SK-N-SH (cell line): ENCODE measurements around the gene SMS. TPM values are rescaled to one million over a fixed set of nuclear protein-coding genes. Genes with fewer than 3 reads are reported as not detected.

Experiments used
- CTCF ChIA-PET: fragments of 300-600, 350-600 bp; formaldehyde crosslinking; extraction: SDS; loops from one replicate; lab custom pipeline; 2021; lab: Yijun Ruan, JAX
- POLR2A ChIA-PET: fragments of 350-600 bp; sonication (Branson Sonifier 250); formaldehyde crosslinking; extraction: SDS; loops from one replicate; lab custom pipeline; 2020; ENCODE audit warnings: antibody characterized with exemption, inconsistent platforms; lab: Yijun Ruan, JAX
- DNase-seq: peaks from one replicate; pipeline ENCODE4 v3.0.0; 2012
- H2AFZ ChIP-seq: fragments of 200-600 bp; sonication (generic); 2 replicates; pipeline ENCODE4 v1.8.1; 2016; ENCODE audit warnings: antibody characterized with exemption, mild to moderate bottlenecking, low read depth
- H3F3A ChIP-seq: fragments of 200-600 bp; sonication (generic); replicated peaks from 2 replicates; pipeline ENCODE3; 2016; ENCODE audit warnings: antibody characterized with exemption, mild to moderate bottlenecking; ENCODE audit not compliant: insufficient read depth
- H3K27ac ChIP-seq, 2 experiments: fragments of 200-500 bp in 1 of 2; fragments of 200-600 bp in 1 of 2; sonication (Bioruptor generic) in 1 of 2; sonication (generic), shearing (Covaris generic) in 1 of 2; 2 replicates each; pipeline versions ENCODE4 v1.5.1 to v1.6.1; 2014 to 2016; ENCODE audit warnings: low read depth in 2 of 2, inconsistent platforms in 1 of 2, low read length in 1 of 2, mild to moderate bottlenecking in 1 of 2, mixed read lengths in 1 of 2
- H3K27me3 ChIP-seq: fragments of 200-600 bp; sonication (generic), shearing (Covaris generic); 2 replicates; pipeline ENCODE4 v1.6.1; 2016; ENCODE audit warnings: mixed run types; ENCODE audit not compliant: insufficient read depth
- H3K36me3 ChIP-seq, 2 experiments: fragments of 200-500 bp in 1 of 2; fragments of 200-600 bp in 1 of 2; sonication (Bioruptor generic) in 1 of 2; sonication (generic) in 1 of 2; replicated peaks in 1 of 2; 2 replicates each; pipeline versions ENCODE3 to v1.5.1; 2014 to 2016; ENCODE audit warnings: low read length in 1 of 2, mild to moderate bottlenecking in 1 of 2; ENCODE audit not compliant: insufficient read depth in 2 of 2, control insufficient read depth in 1 of 2
- H3K4me1 ChIP-seq, 2 experiments: fragments of 200-500 bp in 1 of 2; fragments of 200-600 bp in 1 of 2; sonication (Bioruptor generic) in 1 of 2; sonication (generic), shearing (Covaris generic) in 1 of 2; 2 replicates each; pipeline versions ENCODE4 v1.5.1 to v1.6.1; 2014 to 2016; ENCODE audit warnings: low read depth in 1 of 2, low read length in 1 of 2, mixed run types in 1 of 2; ENCODE audit not compliant: insufficient read depth in 2 of 2, control insufficient read depth in 1 of 2
- H3K4me2 ChIP-seq: fragments of 200-600 bp; sonication (generic), shearing (Covaris generic); 2 replicates; pipeline ENCODE4 v1.6.1; 2017; ENCODE audit warnings: mixed run types
- H3K4me3 ChIP-seq, 2 experiments: fragments of 200-500 bp in 1 of 2; fragments of 200-600 bp in 1 of 2; sonication (Bioruptor generic) in 1 of 2; sonication (generic), shearing (Covaris generic) in 1 of 2; 2 replicates each; pipeline versions ENCODE4 v1.5.1 to v1.8.1; 2014 to 2016; ENCODE audit warnings: low read depth in 2 of 2, inconsistent platforms in 1 of 2, low read length in 1 of 2, mild to moderate bottlenecking in 1 of 2, mixed read lengths in 1 of 2, moderate library complexity in 1 of 2
- H3K79me2 ChIP-seq: fragments of 200-600 bp; sonication (generic); 2 replicates; pipeline ENCODE4 v1.8.1; 2017; ENCODE audit warnings: mild to moderate bottlenecking; ENCODE audit not compliant: insufficient read depth
- H3K9ac ChIP-seq: fragments of 200-600 bp; sonication (generic); 2 replicates; pipeline ENCODE4 v1.6.1; 2017; ENCODE audit warnings: mixed run types
- H3K9me2 ChIP-seq: fragments of 200-600 bp; sonication (generic); 2 replicates; pipeline ENCODE4 v1.6.1; 2017; ENCODE audit warnings: mixed run types
- H3K9me3 ChIP-seq: fragments of 200-600 bp; sonication (generic); 2 replicates; pipeline ENCODE4 v1.6.1; 2017; ENCODE audit warnings: mixed run types, mild to moderate bottlenecking, moderate library complexity
- H4K20me1 ChIP-seq: fragments of 200-600 bp; sonication (generic); 2 replicates; pipeline ENCODE4 v1.6.1; 2017; ENCODE audit warnings: mild to moderate bottlenecking, mixed run types; ENCODE audit not compliant: insufficient read depth
- CTCF ChIP-seq: fragments of 200-600 bp; sonication (generic); IDR thresholded peaks from 2 replicates; pipeline ENCODE4 v1.6.1; 2017; ENCODE audit warnings: antibody characterized with exemption, mild to moderate bottlenecking, moderate library complexity
- EZH2phosphoT487 ChIP-seq: fragments of 200-600 bp; sonication (generic); IDR thresholded peaks from 2 replicates; pipeline ENCODE4 v1.6.1; 2017; ENCODE audit warnings: low read depth, mixed run types, mild to moderate bottlenecking, antibody characterized with exemption, moderate library complexity, borderline replicate concordance
- FOSL2 ChIP-seq: IDR thresholded peaks from 2 replicates; pipeline ENCODE4 v1.4.0; 2012; ENCODE audit warnings: low read depth, mild to moderate bottlenecking, moderate library complexity, borderline replicate concordance
- FOXJ3 ChIP-seq: sonication (generic); formaldehyde crosslinking; IDR thresholded peaks from 2 replicates; pipeline ENCODE4 v1.5.1; 2020; ENCODE audit warnings: mild to moderate bottlenecking, missing genetic modification reagents
- GABPA ChIP-seq: IDR thresholded peaks from 2 replicates; pipeline ENCODE4 v1.4.0; 2012; ENCODE audit warnings: low read depth, mild to moderate bottlenecking
- IRF3 ChIP-seq: fragments of 150-350 bp; IDR thresholded peaks from 2 replicates; pipeline ENCODE4 v1.6.1; 2016; ENCODE audit warnings: mild to moderate bottlenecking, low read depth, low read length
- NRF1 ChIP-seq: IDR thresholded peaks from 2 replicates; pipeline ENCODE4 v1.6.1; 2012; ENCODE audit warnings: low read depth, mild to moderate bottlenecking, low read length
- RFX5 ChIP-seq: IDR thresholded peaks from 2 replicates; pipeline ENCODE4 v1.6.1; 2012; ENCODE audit warnings: mild to moderate bottlenecking, improper control_type of control experiment, low read length
- RXRA ChIP-seq: IDR thresholded peaks from 2 replicates; pipeline ENCODE4 v1.4.0; 2012; ENCODE audit warnings: low read depth, mild to moderate bottlenecking, borderline replicate concordance
- TEAD4 ChIP-seq: IDR thresholded peaks from 2 replicates; pipeline ENCODE4 v1.4.0; 2012; ENCODE audit warnings: mild to moderate bottlenecking, borderline replicate concordance; ENCODE audit not compliant: insufficient read depth
- USF1 ChIP-seq: IDR thresholded peaks from 2 replicates; pipeline ENCODE4 v1.4.0; 2012; ENCODE audit warnings: low read depth, borderline replicate concordance
- WGBS: methylation state at CpG from one replicate; pipeline ENCODE4 v1.1.6; 2017; ENCODE audit warnings: low lambda C conversion rate; 5-methylcytosine and 5-hydroxymethylcytosine counted together
- polyA plus RNA-seq, 3 experiments: library from polyadenylated mRNA; depleted of rRNA; stranded (reverse); fragments of >200 nt; gene quantifications; 2 replicates each; pipeline ENCODE4 v1.2.3, GENCODE V29; 2012
- TF ChIP-seq, protein P1 (sequence below): IDR thresholded peaks from 2 replicates; pipeline ENCODE4 v1.4.0; 2012; ENCODE audit warnings: low read depth, borderline replicate concordance

The SMS gene
- polyA plus RNA-seq, 1 of the 3 experiments (the other 2 are of a cell fraction) = 116 TPM

GRCh38 chrX:22024577-22024976, 84.1 kb downstream of the SMS start:
- POLR2A ChIA-PET = no interaction called here
- H3K9me3 ChIP-seq = no peaks in the 10 kb centered on the region
- H2AFZ ChIP-seq = no peak overlapping the region
- H3K9me2 ChIP-seq = no peaks in the 10 kb centered on the region
- H3K36me3 ChIP-seq = no peaks in the 10 kb centered on the region
- no peaks in the 10 kb centered on the region for H3K27me3 ChIP-seq
- DNase-seq = no peak
- TF ChIP-seq EZH2phosphoT487 = no peak
- no peaks in the 10 kb centered on the region for H4K20me1 ChIP-seq
- no peak overlapping the region for H3K27ac ChIP-seq
- no peak overlapping the region for H3K9ac ChIP-seq
- H3K4me3 ChIP-seq = no peak overlapping the region
- H3K79me2 ChIP-seq = no peaks in the 10 kb centered on the region
- no peaks in the 10 kb centered on the region for H3F3A ChIP-seq
- WGBS = 56% methylated on average over 2 of the region's 2 CpGs
- no peaks in the 10 kb centered on the region for H3K4me1 ChIP-seq
- CTCF ChIA-PET = no interaction called here
- H3K4me2 ChIP-seq = no peak overlapping the region

GRCh38 chrX:22025751-22026150, 85.2 kb downstream of the SMS start:
- no peaks in the 10 kb centered on the region for H3K9me2 ChIP-seq
- no peak for TF ChIP-seq FOSL2
- TF ChIP-seq USF1 = peak; percentile 38; the same call in 1 of the 2 replicates
- DNase-seq = no peak
- no peak overlapping the region for H3K27ac ChIP-seq
- H3K27me3 ChIP-seq = no peaks in the 10 kb centered on the region
- H4K20me1 ChIP-seq = no peaks in the 10 kb centered on the region
- POLR2A ChIA-PET = no interaction called here
- no peaks in the 10 kb centered on the region for H3K36me3 ChIP-seq
- H3K9ac ChIP-seq = no peak overlapping the region
- no peaks in the 10 kb centered on the region for H3K4me1 ChIP-seq
- WGBS = 62% methylated on average over 7 of the region's 7 CpGs
- H3K9me3 ChIP-seq = no peaks in the 10 kb centered on the region
- CTCF ChIA-PET = interaction anchor here (0.8 to 1.3 kb wide), 3 partner anchors 41 to 110 kb away, joined by 3 to 5 read pairs (median 3); no protein-coding TSS in a partner anchor
- no peaks in the 10 kb centered on the region for H3F3A ChIP-seq
- H3K79me2 ChIP-seq = no peaks in the 10 kb centered on the region; the same call in 1 of the 2 replicates
- H3K4me3 ChIP-seq = no peak overlapping the region
- H3K4me2 ChIP-seq = no peak overlapping the region
- H2AFZ ChIP-seq = no peak overlapping the region

GRCh38 chrX:22026731-22027130, 86.2 kb downstream of the SMS start:
- WGBS = 66% methylated on average over 3 of the region's 4 CpGs
- H3K9ac ChIP-seq = no peak overlapping the region
- no peak overlapping the region for H3K27ac ChIP-seq
- no peak overlapping the region for H2AFZ ChIP-seq
- TF ChIP-seq EZH2phosphoT487 = no peak
- TF ChIP-seq CTCF = no peak
- no peak for TF ChIP-seq GABPA
- no peak for TF ChIP-seq RXRA
- TF ChIP-seq, protein P1, sequence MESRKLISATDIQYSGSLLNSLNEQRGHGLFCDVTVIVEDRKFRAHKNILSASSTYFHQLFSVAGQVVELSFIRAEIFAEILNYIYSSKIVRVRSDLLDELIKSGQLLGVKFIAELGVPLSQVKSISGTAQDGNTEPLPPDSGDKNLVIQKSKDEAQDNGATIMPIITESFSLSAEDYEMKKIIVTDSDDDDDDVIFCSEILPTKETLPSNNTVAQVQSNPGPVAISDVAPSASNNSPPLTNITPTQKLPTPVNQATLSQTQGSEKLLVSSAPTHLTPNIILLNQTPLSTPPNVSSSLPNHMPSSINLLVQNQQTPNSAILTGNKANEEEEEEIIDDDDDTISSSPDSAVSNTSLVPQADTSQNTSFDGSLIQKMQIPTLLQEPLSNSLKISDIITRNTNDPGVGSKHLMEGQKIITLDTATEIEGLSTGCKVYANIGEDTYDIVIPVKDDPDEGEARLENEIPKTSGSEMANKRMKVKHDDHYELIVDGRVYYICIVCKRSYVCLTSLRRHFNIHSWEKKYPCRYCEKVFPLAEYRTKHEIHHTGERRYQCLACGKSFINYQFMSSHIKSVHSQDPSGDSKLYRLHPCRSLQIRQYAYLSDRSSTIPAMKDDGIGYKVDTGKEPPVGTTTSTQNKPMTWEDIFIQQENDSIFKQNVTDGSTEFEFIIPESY = no peak
- no peak for TF ChIP-seq TEAD4
- TF ChIP-seq FOXJ3 (CRISPR knock-in tag) = no peak
- TF ChIP-seq NRF1 = no peak
- no peak for TF ChIP-seq IRF3
- TF ChIP-seq RFX5 = no peak
- no peak for TF ChIP-seq USF1
- ChIA-PET POLR2A (no interaction called here), CTCF (interaction anchor here (0.8 to 1.3 kb wide), 3 partner anchors 42 to 109 kb away, joined by 3 to 5 read pairs (median 3); no protein-coding TSS in a partner anchor)
- H3K36me3 ChIP-seq = no peaks in the 10 kb centered on the region
- no peaks in the 10 kb centered on the region for H4K20me1 ChIP-seq
- H3K4me1 ChIP-seq = no peaks in the 10 kb centered on the region
- no peaks in the 10 kb centered on the region; the same call in 1 of the 2 replicates for H3K79me2 ChIP-seq
- no peaks in the 10 kb centered on the region for H3K9me3 ChIP-seq
- no peak overlapping the region for H3K4me3 ChIP-seq
- H3K27me3 ChIP-seq = no peaks in the 10 kb centered on the region
- H3K4me2 ChIP-seq = no peak overlapping the region
- H3F3A ChIP-seq = no peaks in the 10 kb centered on the region
- DNase-seq = no peak
- H3K9me2 ChIP-seq = no peaks in the 10 kb centered on the region
